ENCODE data around the gene PLK5.

The PLK5 gene

GRCh38 chr19:1577929-1578618 is 54.2 kb downstream of the PLK5 start:
- H3K4me1 Mint-ChIP-seq (ENCODE audit: low read depth) = no peaks in the 10 kb centered on the region
- H3K4me3 Mint-ChIP-seq = no peak overlapping the region
- H3K27me3 Mint-ChIP-seq = no peaks in the 10 kb centered on the region
- H3K27ac Mint-ChIP-seq = no peak overlapping the region
- H3K9me3 Mint-ChIP-seq (ENCODE audit: low read depth) = no peaks in the 10 kb centered on the region
- no peaks in the 10 kb centered on the region for H3K36me3 Mint-ChIP-seq

DNA sequence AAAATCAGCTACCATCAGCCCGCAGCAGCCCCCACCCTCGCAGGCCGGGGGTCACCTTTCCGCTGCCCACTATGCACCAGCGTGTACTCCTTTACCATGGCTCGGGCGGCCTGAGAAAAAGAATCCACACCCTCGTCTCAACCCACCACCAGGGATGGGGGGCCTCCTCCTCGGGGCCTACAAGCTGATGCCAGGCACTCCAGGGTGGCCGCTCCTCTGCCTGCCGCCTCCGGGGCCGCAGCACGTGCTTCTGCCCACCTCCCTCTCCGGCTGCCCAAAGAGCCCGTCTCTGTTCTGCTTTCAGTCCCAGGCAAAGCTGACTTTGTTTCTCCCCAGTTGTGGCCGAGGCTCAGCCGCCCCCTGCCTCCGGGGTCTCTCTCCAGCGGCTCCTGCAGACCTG is 55.3 kb downstream of the PLK5 start:
- Mint-ChIP-seq H3K9me3 (ENCODE audit: low read depth) (no peaks in the 10 kb centered on the region), H3K27ac (no peak overlapping the region), H3K27me3 (no peaks in the 10 kb centered on the region), H3K4me1 (ENCODE audit: low read depth) (no peaks in the 10 kb centered on the region), H3K36me3 (no peaks in the 10 kb centered on the region), H3K4me3 (no peak overlapping the region)

DNA sequence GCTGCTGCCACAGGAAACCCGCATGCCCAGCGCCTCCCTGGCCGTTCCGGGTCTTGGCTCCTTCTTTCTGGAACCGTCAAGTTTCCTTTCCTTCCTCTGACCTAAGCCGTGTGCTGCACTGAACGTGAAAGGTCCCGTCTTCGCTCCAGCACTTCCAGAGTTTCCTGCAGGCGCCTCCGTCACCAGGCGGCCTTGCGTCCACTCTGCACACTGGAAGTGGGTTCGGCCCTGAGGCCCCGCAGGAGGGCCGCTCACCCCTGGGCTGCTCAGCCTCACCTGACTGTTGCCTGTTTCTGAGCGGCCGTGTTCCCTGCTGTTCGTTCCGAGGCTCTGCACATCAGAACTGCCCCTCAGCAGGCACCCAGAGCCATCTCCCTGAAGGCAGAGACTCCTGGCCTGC is 56.5 kb downstream of the PLK5 start:
- Mint-ChIP-seq H3K27me3 (no peaks in the 10 kb centered on the region), H3K4me1 (ENCODE audit: low read depth) (no peaks in the 10 kb centered on the region), H3K9me3 (ENCODE audit: low read depth) (no peaks in the 10 kb centered on the region), H3K4me3 (no peak overlapping the region), H3K27ac (no peak overlapping the region), H3K36me3 (no peaks in the 10 kb centered on the region)

DNA sequence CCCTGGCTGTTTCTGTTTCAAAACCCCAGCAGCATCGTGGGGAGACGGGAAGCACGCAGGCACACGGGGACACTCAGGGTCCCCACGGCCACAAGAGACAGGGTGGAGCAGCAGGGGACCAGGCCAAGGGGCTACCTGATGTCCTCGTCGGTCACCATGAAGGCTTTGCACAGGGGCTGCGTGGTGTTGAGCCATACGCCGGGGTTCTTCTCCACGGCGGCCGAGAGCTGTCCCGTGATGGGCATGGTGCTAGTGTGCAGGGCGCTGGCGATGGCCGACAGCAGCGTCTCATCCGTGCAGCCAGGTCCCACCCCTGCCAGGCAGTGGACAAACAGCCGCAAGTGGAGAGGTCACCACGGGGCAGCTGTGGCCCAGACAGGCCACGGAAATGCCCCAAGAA is 57.1 kb downstream of the PLK5 start:
- Mint-ChIP-seq H3K4me3 (no peak overlapping the region), H3K4me1 (ENCODE audit: low read depth) (peaks cover 5% of the 10 kb centered on the region), H3K27me3 (no peaks in the 10 kb centered on the region), H3K27ac (no peak overlapping the region), H3K9me3 (ENCODE audit: low read depth) (no peaks in the 10 kb centered on the region), H3K36me3 (no peaks in the 10 kb centered on the region)

DNA sequence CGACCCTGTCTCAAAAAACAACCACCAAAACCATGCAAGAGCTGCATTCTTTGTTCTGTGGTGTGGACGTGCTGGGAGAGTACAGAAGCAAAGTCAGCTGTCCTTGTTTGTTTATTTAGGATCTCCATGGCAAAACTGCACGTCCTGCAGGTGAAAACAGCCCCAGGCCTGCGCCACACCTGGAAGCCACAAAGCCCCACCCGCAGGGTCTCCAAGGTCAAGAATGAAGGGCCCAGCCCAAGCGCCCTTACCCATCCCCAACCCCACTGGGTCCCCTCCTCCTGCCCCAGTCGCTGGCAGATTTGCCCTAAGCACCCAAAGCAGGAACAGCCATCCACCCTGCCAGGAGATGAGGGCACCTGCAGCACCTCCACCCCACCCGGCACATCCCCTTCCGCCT is 58.3 kb downstream of the PLK5 start:
- Mint-ChIP-seq H3K36me3 (no peaks in the 10 kb centered on the region), H3K9me3 (ENCODE audit: low read depth) (no peaks in the 10 kb centered on the region), H3K27me3 (no peaks in the 10 kb centered on the region)

GRCh38 chr19:1584500-1585242 is 60.8 kb downstream of the PLK5 start:
- no peak overlapping the region for H3K27ac Mint-ChIP-seq
- H3K4me1 Mint-ChIP-seq (ENCODE audit: low read depth) = peaks cover 8% of the 10 kb centered on the region
- no peaks in the 10 kb centered on the region for H3K36me3 Mint-ChIP-seq
- no peaks in the 10 kb centered on the region for H3K9me3 Mint-ChIP-seq (ENCODE audit: low read depth)
- H3K27me3 Mint-ChIP-seq = no peaks in the 10 kb centered on the region
- no peak overlapping the region for H3K4me3 Mint-ChIP-seq

More for the DNA sequence above, 58.3 kb downstream of the PLK5 start:
- Mint-ChIP-seq H3K4me1 (ENCODE audit: low read depth) (peaks cover 7% of the 10 kb centered on the region), H3K27ac (no peak overlapping the region), H3K4me3 (no peak overlapping the region)

GRCh38 chr19:1585243-1585580 is 61.3 kb downstream of the PLK5 start:
- peaks cover 11% of the 10 kb centered on the region for H3K4me1 Mint-ChIP-seq (ENCODE audit: low read depth)
- H3K4me3 Mint-ChIP-seq = no peak overlapping the region
- no peaks in the 10 kb centered on the region for H3K9me3 Mint-ChIP-seq (ENCODE audit: low read depth)
- H3K36me3 Mint-ChIP-seq = no peaks in the 10 kb centered on the region
- H3K27me3 Mint-ChIP-seq = no peaks in the 10 kb centered on the region
- no peak overlapping the region for H3K27ac Mint-ChIP-seq

All from activated naive CD8-positive, alpha-beta T cell (primary cell).